HepG2 (cell line): Measurements from ENCODE around the gene GRK5. TPM values are rescaled to one million over a fixed set of nuclear protein-coding genes. Genes with fewer than 3 reads are reported as not detected.
A peak's percentile ranks its signal among the peaks of the same experiment; 100 is the strongest.

Experiments used
- ARHGAP35 ChIP-seq: sonication (generic); formaldehyde crosslinking; IDR thresholded peaks from 2 replicates; pipeline ENCODE4 v1.9.0; 2022; ENCODE audit warnings: mild to moderate bottlenecking, inconsistent platforms, moderate library complexity, missing genetic modification reagents, borderline replicate concordance
- ATF4 ChIP-seq, 2 experiments: fragments of 450-650 bp in 1 of 2; sonication (generic) in 1 of 2; formaldehyde crosslinking; IDR thresholded peaks; 2 replicates each; pipeline versions ENCODE4 v1.5.0 to v1.8.0; 2020 to 2022; ENCODE audit warnings: mild to moderate bottlenecking in 1 of 2, missing genetic modification reagents in 1 of 2
- CBX5 ChIP-seq: sonication (generic); formaldehyde crosslinking; IDR thresholded peaks from 2 replicates; pipeline ENCODE4 v1.4.0; 2020; ENCODE audit warnings: missing genetic modification reagents, borderline replicate concordance
- CHD4 ChIP-seq: fragments of 200-600 bp; sonication (generic); IDR thresholded peaks from 2 replicates; pipeline ENCODE4 v1.7.0; 2017; ENCODE audit warnings: mild to moderate bottlenecking, low read length, borderline replicate concordance
- DRAP1 ChIP-seq: IDR thresholded peaks from 2 replicates; pipeline ENCODE4 v1.6.1; 2016; ENCODE audit warnings: missing genetic modification reagents, missing compliant biosample characterization
- GTF2F1 ChIP-seq: fragments of 150-350 bp; IDR thresholded peaks from 2 replicates; pipeline ENCODE4 v1.6.1; 2014; ENCODE audit warnings: low read length
- PPARG ChIP-seq: conservative IDR thresholded peaks from 2 replicates; pipeline ENCODE4 v1.6.1; 2016; ENCODE audit warnings: missing biosample characterization, missing genetic modification reagents
- RAD21 ChIP-seq: fragments of 450-650 bp; formaldehyde crosslinking; IDR thresholded peaks from 2 replicates; pipeline ENCODE4 v1.5.0; 2020; ENCODE audit warnings: mild to moderate bottlenecking
- SP140L ChIP-seq: sonication (generic); formaldehyde crosslinking; IDR thresholded peaks from 2 replicates; pipeline ENCODE4 v1.4.0; 2020; ENCODE audit warnings: missing genetic modification reagents, borderline replicate concordance
- THAP11 ChIP-seq: IDR thresholded peaks from 2 replicates; pipeline ENCODE4 v1.6.1; 2016; ENCODE audit warnings: missing biosample characterization, missing genetic modification reagents
- TIGD3 ChIP-seq: sonication (generic); formaldehyde crosslinking; IDR thresholded peaks from 2 replicates; pipeline ENCODE4 v1.5.1; 2020; ENCODE audit warnings: mild to moderate bottlenecking, missing genetic modification reagents, borderline replicate concordance
- TP53 ChIP-seq: sonication (generic); formaldehyde crosslinking; conservative IDR thresholded peaks from 2 replicates; pipeline ENCODE4 v1.4.0; 2020; ENCODE audit warnings: missing genetic modification reagents
- YY1 ChIP-seq: IDR thresholded peaks from 2 replicates; pipeline ENCODE4 v1.6.1; 2011; ENCODE audit warnings: low read length, low read depth, moderate library complexity, mild to moderate bottlenecking; ENCODE audit not compliant: insufficient read depth, insufficient replicate concordance
- ZBTB43 ChIP-seq: sonication (generic); formaldehyde crosslinking; conservative IDR thresholded peaks from 2 replicates; pipeline ENCODE4 v1.4.0; 2020; ENCODE audit warnings: missing genetic modification reagents
- ZNF629 ChIP-seq: sonication (generic); formaldehyde crosslinking; conservative IDR thresholded peaks from 2 replicates; pipeline ENCODE4 v1.5.0; 2020; ENCODE audit warnings: missing genetic modification reagents
- ZNF646 ChIP-seq: sonication (generic); formaldehyde crosslinking; IDR thresholded peaks from 2 replicates; pipeline ENCODE4 v1.9.0; 2021; ENCODE audit warnings: mild to moderate bottlenecking, missing genetic modification reagents
- ZNF83 ChIP-seq: sonication (generic); formaldehyde crosslinking; IDR thresholded peaks from 2 replicates; pipeline ENCODE4 v1.4.0; 2020; ENCODE audit warnings: missing genetic modification reagents, mild to moderate bottlenecking, borderline replicate concordance
- ZNF841 ChIP-seq: sonication (generic); formaldehyde crosslinking; IDR thresholded peaks from 2 replicates; pipeline ENCODE4 v1.8.1; 2023; ENCODE audit warnings: missing genetic modification reagents, borderline replicate concordance
- ZNF891 ChIP-seq: sonication (generic); formaldehyde crosslinking; IDR thresholded peaks from 2 replicates; pipeline ENCODE4 v1.5.0; 2020; ENCODE audit warnings: mild to moderate bottlenecking, missing genetic modification reagents
- polyA plus RNA-seq, 8 experiments: library from polyadenylated mRNA; depleted of rRNA in 3 of 8; stranded (reverse) in 7 of 8; unstranded in 1 of 8; fragments of >200 nt; fragmentation: Illumina TruSeq in 4 of 8; extraction: Trizol in 4 of 8; gene quantifications; 2 replicates each; pipeline versions ENCODE4 v1.2.1 to v1.2.3, GENCODE V29; 2011 to 2016; ENCODE audit warnings: low read depth in 4 of 8, missing spikeins in 1 of 8, mixed read lengths in 1 of 8; ENCODE audit not compliant: insufficient read depth in 1 of 8
- total RNA-seq, 5 experiments: library from RNA; depleted of rRNA; stranded (reverse); fragments of >200 nt; fragmentation: Illumina TruSeq; extraction: Trizol; gene quantifications; 2 replicates each; pipeline ENCODE4 v1.2.3, GENCODE V29; 2016; ENCODE audit warnings: low read depth in 1 of 5

The GRK5 gene
- total and polyA plus RNA-seq, 2 of the 13 experiments (the other 11 are each of a cell fraction or from before 2014, with no cell fraction given): 10.4 to 12.6 TPM

- TF ChIP-seq ZNF646 (CRISPR knock-in tag): no peak
- no peak for TF ChIP-seq TP53 (CRISPR knock-in tag)
- peak; percentile 23; the same call in 1 of the 2 replicates for TF ChIP-seq CBX5 (CRISPR knock-in tag)
- TF ChIP-seq YY1: no peak
- TF ChIP-seq THAP11 (CRISPR knock-in tag): peak; percentile 79
- TF ChIP-seq ZBTB43: no peak
- no peak for TF ChIP-seq ATF4 (CRISPR knock-in tag; IDR thresholded peaks at IDR 0.05)
- no peak for TF ChIP-seq PPARG (CRISPR knock-in tag)
- TF ChIP-seq ZNF83 (CRISPR knock-in tag): no peak
- no peak for TF ChIP-seq ZNF891 (CRISPR knock-in tag)
- TF ChIP-seq SP140L: no peak
- TF ChIP-seq DRAP1: peak; percentile 63
- TF ChIP-seq RAD21: no peak
- TF ChIP-seq GTF2F1: no peak
- TF ChIP-seq ZNF629 (CRISPR knock-in tag): peak; percentile 98
- 0 out of 2 replicates have a peak, but pooled peaks have one; percentile 16 for TF ChIP-seq ARHGAP35 (CRISPR knock-in tag)
- no peak for TF ChIP-seq TIGD3 (CRISPR knock-in tag)
- TF ChIP-seq CHD4: peak; percentile 94; the same call in 1 of the 2 replicates
- TF ChIP-seq ZNF841 (CRISPR knock-in tag): no peak
Measured at GRCh38 chr10:119205894-119206602, 1.3 kb upstream of the GRK5 start (continued).
